ENCODE measurements around the gene SLIT1. TPM values are rescaled to one million over a fixed set of nuclear protein-coding genes. Genes with fewer than 3 reads are reported as not detected.

Gene SLIT1
- total RNA-seq, 1 donor from 2014 or later = not detected

- intact Hi-C loops (cut with DNase I) = no loop called here
- Histone ChIP-seq H3K27ac (no peak overlapping the region), H3K27me3 (no peaks in the 10 kb centered on the region), H3K36me3 (no peaks in the 10 kb centered on the region), H3K4me1 (no peaks in the 10 kb centered on the region), H3K4me3 (no peak overlapping the region), H3K9me3 (no peaks in the 10 kb centered on the region)
- no peak for TF ChIP-seq CTCF (IDR thresholded peaks at IDR 0.05)
- no peak for DNase-seq (ENCODE audit: low spot score in 2 of 2)
Measured at GRCh38 chr10:97139651-97140048, 46.1 kb downstream of the SLIT1 start.

DNA sequence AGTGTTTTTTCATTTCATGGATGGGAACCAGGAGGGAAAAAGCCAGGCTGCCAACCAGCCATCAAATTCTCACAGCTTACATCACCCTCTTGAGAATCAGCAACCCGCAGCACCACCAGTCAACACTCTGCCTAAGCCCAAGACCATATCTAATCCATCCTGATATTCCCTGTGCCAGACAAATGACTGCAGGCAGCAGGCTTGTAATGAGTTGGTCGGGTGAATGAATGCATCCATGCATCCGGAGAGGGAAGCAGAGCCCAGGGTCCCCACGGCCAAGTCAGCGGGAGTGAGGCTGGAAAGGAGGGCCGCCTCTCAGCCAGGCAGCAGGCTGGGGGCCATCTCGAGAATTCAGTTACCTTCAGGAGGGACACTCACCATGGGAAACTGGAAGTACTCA is 46.9 kb downstream of the SLIT1 start:
- no peak for TF ChIP-seq CTCF (IDR thresholded peaks at IDR 0.05)
- H3K9me3 ChIP-seq = no peaks in the 10 kb centered on the region
- no peaks in the 10 kb centered on the region for H3K4me1 ChIP-seq
- no peaks in the 10 kb centered on the region for H3K27me3 ChIP-seq
- intact Hi-C loops (cut with DNase I) = no loop called here
- no peak overlapping the region for H3K4me3 ChIP-seq
- H3K36me3 ChIP-seq = no peaks in the 10 kb centered on the region
- DNase-seq (ENCODE audit: low spot score in 2 of 2) = no peak
- H3K27ac ChIP-seq = no peak overlapping the region

DNA sequence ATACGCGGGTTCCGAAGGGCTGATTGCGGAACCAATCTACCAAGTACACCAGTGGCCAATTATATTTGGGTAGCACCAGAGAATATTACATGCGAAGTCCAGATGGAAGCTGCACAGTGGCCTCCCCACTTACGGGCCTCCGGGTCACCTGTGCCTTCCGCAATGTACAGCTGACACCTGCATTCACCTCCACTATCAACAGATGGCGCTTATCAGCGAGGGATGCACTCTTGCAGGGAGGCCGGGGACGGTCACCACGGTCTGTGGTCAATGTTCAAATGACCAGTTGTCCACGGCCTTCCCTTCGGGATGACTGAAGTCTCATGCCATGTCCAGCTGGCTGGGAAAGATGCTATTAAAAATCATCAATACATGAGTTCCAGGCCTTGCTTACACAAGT is 47.6 kb downstream of the SLIT1 start:
- intact Hi-C loops (cut with DNase I) = no loop called here
- Histone ChIP-seq H3K4me1 (no peaks in the 10 kb centered on the region), H3K27ac (no peak overlapping the region), H3K27me3 (no peaks in the 10 kb centered on the region), H3K36me3 (no peaks in the 10 kb centered on the region), H3K4me3 (no peak overlapping the region), H3K9me3 (no peaks in the 10 kb centered on the region)
- no peak for TF ChIP-seq CTCF (IDR thresholded peaks at IDR 0.05)
- DNase-seq (ENCODE audit: low spot score in 2 of 2) = no peak

GRCh38 chr10:97136756-97137155 is 49.0 kb downstream of the SLIT1 start:
- H3K36me3 ChIP-seq = no peaks in the 10 kb centered on the region
- no peaks in the 10 kb centered on the region for H3K9me3 ChIP-seq
- H3K4me3 ChIP-seq = no peak overlapping the region
- H3K27ac ChIP-seq = no peak overlapping the region
- no peak for TF ChIP-seq CTCF (IDR thresholded peaks at IDR 0.05)
- intact Hi-C loops (cut with DNase I) = no loop called here
- H3K27me3 ChIP-seq = no peaks in the 10 kb centered on the region
- H3K4me1 ChIP-seq = no peaks in the 10 kb centered on the region
- no peak for DNase-seq (ENCODE audit: low spot score in 2 of 2)

DNA sequence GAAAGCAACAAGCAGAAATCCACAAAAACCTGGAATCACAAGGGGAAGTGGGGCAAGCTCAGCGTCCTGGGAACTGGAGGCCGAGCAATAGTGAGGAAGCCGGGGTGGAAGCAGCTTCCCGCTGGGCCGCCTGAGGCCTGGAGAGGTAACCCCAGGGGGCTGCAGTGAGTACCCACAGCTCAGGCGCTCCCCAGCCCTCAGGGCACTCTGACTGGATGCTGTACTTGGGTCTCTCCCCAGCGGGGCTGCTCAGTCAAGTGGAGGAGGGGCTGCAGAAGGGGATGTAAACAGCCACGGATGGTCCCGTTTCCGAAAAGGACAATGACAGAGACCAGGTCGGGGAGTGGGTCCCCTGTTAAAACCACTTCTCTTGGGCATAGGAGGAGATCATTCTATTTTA is 50.3 kb downstream of the SLIT1 start:
- intact Hi-C loops (cut with DNase I) = no loop called here
- Histone ChIP-seq H3K36me3 (no peaks in the 10 kb centered on the region), H3K9me3 (no peaks in the 10 kb centered on the region), H3K27ac (no peak overlapping the region), H3K4me3 (no peak overlapping the region), H3K4me1 (no peaks in the 10 kb centered on the region), H3K27me3 (no peaks in the 10 kb centered on the region)
- DNase-seq (ENCODE audit: low spot score in 2 of 2) = no peak
- no peak for TF ChIP-seq CTCF (IDR thresholded peaks at IDR 0.05)

DNA sequence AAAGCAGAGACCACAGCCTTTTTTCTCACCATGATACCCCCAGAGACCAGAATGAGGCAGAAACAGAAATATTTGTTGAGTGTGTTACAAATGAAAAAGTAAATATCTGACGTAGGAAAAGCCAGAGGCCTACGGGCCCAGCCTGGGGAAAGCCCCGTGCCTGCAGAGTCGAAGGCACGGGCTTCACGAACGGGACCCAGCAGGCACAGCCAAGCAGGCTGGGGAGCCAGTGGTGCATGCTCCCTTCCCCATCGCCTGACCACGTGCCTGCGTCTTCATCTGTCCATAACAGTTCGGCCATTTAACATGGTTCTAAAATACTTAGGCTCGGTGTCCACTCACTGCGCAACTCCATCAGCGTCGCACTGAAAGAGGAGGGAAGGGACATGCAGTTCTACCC is 50.8 kb downstream of the SLIT1 start:
- H3K27me3 ChIP-seq = no peaks in the 10 kb centered on the region
- no peaks in the 10 kb centered on the region for H3K36me3 ChIP-seq
- no peak for TF ChIP-seq CTCF (IDR thresholded peaks at IDR 0.05)
- intact Hi-C loops (cut with DNase I) = no loop called here
- no peaks in the 10 kb centered on the region for H3K4me1 ChIP-seq
- no peak for DNase-seq (ENCODE audit: low spot score in 2 of 2)
- H3K27ac ChIP-seq = no peak overlapping the region
- no peak overlapping the region for H3K4me3 ChIP-seq
- no peaks in the 10 kb centered on the region for H3K9me3 ChIP-seq
